ENCODE results near the gene LIN28B. TPM values are rescaled to one million over a fixed set of nuclear protein-coding genes. Genes with fewer than 3 reads are reported as not detected.

LIN28B gene
- total RNA-seq, 4 donors from 2014 or later = not detected

GRCh38 chr6:104952911-104953399 is 4.0 kb upstream of the LIN28B start:
- no peak for TF ChIP-seq CTCF (IDR thresholded peaks at IDR 0.05; ENCODE audit: low read depth)

GRCh38 chr6:104954190-104954797 is 2.6 kb upstream of the LIN28B start:
- TF ChIP-seq CTCF (IDR thresholded peaks at IDR 0.05; ENCODE audit: low read depth) = no peak

- no peak for TF ChIP-seq CTCF (IDR thresholded peaks at IDR 0.05; ENCODE audit: low read depth)
Measured at GRCh38 chr6:104955491-104955890, 1.4 kb upstream of the LIN28B start.

- no peak for TF ChIP-seq CTCF (IDR thresholded peaks at IDR 0.05; ENCODE audit: low read depth)
Measured at GRCh38 chr6:104955927-104956730, 778 bp upstream of the LIN28B start.

GRCh38 chr6:104957301-104958177 is 632 bp downstream of the LIN28B start:
- TF ChIP-seq CTCF (IDR thresholded peaks at IDR 0.05; ENCODE audit: low read depth) = no peak

- TF ChIP-seq CTCF (IDR thresholded peaks at IDR 0.05; ENCODE audit: low read depth) = no peak
Measured at GRCh38 chr6:104958178-104959025, 1.5 kb downstream of the LIN28B start.
